ENCODE data around the gene HOTAIR. TPM values are rescaled to one million over a fixed set of nuclear protein-coding genes. Genes with fewer than 3 reads are reported as not detected.

HOTAIR gene
- total RNA-seq, 4 donors from 2014 or later, result 4.9 to 14.9 (median 9.7) TPM

DNA sequence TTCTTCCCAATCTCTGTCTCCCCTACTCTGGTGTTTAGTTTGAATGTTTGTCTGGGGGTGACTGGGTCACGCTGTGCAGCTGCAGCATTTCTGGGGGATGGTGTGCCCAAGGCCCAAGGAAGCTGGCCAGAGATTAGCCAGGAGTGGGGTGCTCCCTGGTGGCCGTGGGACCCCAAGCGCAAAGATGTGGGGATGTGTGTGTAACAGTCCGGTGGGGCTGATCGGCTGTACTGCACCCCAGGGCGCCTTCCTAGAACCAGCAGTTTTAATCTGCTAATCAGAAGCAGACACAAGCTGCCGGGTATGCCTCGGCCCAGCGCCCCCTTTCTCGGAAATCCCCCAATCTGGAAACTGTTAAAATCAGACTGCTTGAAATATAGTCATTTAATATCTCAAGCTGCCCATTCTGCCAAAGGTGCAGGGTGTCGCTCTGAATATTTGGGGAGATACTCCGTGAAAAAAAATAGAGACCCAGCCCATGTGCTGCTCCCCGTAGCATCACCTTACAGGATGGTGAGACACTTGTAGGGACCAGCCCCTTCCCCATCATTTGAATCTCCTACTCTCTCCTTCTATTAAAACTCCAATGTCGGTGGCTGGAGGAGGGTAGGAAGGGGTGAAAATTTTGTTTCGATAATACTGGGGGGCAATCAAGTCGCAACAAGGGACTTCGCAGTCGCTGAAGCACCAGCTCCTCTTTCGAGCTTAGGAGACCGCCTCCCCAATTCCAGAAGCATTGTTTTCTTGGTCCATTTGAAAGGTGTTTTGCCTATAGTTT is 29.5 kb upstream of the HOTAIR start:
- DNase-seq (ENCODE audit: low spot score in 2 of 2), result no peak
- intact Hi-C loops (cut with DNase I; ENCODE audit: low total_unique reads), result no loop called here
- no peak overlapping the region for H3K4me3 ChIP-seq (ENCODE audit: low read depth, poor library complexity, severe bottlenecking)
- WGBS, 2 donors, result 44 to 59% methylated on average over 20 of the region's 20 CpGs
- TF ChIP-seq POLR2A (IDR thresholded peaks at IDR 0.05), result no peak
- TF ChIP-seq, protein P1, sequence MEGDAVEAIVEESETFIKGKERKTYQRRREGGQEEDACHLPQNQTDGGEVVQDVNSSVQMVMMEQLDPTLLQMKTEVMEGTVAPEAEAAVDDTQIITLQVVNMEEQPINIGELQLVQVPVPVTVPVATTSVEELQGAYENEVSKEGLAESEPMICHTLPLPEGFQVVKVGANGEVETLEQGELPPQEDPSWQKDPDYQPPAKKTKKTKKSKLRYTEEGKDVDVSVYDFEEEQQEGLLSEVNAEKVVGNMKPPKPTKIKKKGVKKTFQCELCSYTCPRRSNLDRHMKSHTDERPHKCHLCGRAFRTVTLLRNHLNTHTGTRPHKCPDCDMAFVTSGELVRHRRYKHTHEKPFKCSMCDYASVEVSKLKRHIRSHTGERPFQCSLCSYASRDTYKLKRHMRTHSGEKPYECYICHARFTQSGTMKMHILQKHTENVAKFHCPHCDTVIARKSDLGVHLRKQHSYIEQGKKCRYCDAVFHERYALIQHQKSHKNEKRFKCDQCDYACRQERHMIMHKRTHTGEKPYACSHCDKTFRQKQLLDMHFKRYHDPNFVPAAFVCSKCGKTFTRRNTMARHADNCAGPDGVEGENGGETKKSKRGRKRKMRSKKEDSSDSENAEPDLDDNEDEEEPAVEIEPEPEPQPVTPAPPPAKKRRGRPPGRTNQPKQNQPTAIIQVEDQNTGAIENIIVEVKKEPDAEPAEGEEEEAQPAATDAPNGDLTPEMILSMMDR (IDR thresholded peaks at IDR 0.05), result no peak

DNA sequence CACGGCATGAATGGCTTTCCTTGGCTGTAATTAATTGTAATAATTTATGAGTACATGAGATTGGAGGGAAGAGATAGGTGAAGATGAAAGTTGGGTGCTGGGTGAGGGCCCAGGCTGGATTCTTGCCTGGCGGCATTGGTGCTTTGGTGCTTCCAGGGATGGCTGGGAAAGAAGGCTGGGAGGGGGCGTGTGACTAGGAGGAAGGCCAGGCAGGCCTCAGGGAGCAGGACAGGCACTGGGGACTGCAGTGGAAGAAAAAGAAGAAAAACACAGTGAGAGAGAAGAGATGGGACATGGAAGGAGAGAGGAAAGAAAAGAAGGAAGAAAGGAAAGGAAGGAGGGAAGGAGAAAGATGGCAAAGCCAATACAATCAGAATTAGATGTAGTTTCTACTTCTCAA is 28.9 kb upstream of the HOTAIR start:
- no peak for DNase-seq (ENCODE audit: low spot score in 2 of 2)
- no peak overlapping the region for H3K4me3 ChIP-seq (ENCODE audit: low read depth, poor library complexity, severe bottlenecking)
- TF ChIP-seq POLR2A (IDR thresholded peaks at IDR 0.05), result no peak
- TF ChIP-seq, protein P1 (IDR thresholded peaks at IDR 0.05), result no peak
- intact Hi-C loops (cut with DNase I; ENCODE audit: low total_unique reads), result no loop called here
- 10 to 11% methylated on average over 3 of the region's 3 CpGs for WGBS, 2 donors

DNA sequence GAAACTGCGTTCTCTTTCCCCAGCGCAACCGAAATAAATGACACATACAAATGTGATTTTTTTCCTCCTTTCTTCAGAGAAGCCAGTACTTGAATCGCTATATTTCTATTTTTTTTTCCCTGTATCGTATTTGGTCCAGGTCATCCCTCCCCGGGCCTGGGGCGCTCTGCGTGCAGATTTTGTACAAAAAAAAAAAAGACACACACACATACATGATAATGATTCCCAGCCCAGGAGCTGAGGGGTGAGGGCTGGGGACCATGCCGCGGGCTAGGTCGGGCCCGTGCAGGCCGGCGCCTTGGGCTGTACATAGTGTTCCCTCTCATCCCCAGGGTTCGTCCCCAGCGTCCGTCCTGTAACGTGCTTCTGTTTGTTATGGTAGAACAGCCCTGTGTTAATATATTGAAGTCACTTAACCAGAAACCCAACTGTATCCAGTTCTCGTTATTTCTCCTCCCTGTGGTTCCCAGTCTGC is 28.2 kb upstream of the HOTAIR start:
- intact Hi-C loops (cut with DNase I; ENCODE audit: low total_unique reads), result no loop called here
- no peak overlapping the region for H3K4me3 ChIP-seq (ENCODE audit: low read depth, poor library complexity, severe bottlenecking)
- no peak for DNase-seq (ENCODE audit: low spot score in 2 of 2)
- no peak for TF ChIP-seq POLR2A (IDR thresholded peaks at IDR 0.05)
- TF ChIP-seq, protein P1 (IDR thresholded peaks at IDR 0.05), result no peak
- 47 to 51% methylated on average over 19 of the region's 19 CpGs for WGBS, 2 donors

DNA sequence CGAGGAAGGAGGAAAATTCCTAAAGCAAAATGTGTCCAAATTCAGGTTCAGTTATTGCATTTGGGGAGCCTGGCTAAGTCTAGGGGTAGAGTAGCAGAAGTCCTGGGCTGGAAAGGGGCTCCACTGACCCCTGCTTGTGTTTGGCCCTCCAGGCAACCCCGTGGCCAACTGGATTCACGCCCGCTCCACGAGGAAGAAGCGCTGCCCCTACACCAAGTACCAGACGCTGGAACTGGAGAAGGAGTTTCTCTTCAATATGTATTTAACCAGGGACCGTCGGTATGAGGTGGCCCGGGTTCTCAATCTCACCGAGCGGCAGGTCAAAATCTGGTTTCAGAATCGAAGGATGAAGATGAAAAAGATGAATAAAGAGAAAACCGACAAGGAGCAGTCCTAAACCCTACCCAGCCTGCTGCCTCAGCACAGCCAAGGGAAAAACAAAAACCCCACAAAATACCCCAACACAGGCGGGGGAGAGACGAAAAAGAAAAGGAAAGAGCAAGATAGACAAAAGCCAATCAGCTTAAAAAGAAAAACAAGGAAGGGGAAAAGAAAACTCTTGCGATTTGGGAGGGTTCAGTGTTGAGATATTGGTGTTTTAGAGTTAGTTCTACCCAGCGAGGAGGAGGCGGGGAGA is 27.6 kb upstream of the HOTAIR start:
- H3K4me3 ChIP-seq (ENCODE audit: low read depth, poor library complexity, severe bottlenecking), result no peak overlapping the region
- no peak for DNase-seq (ENCODE audit: low spot score in 2 of 2)
- WGBS, 2 donors, result 45 to 48% methylated on average over 19 of the region's 19 CpGs
- TF ChIP-seq, protein P1 (IDR thresholded peaks at IDR 0.05), result no peak
- TF ChIP-seq POLR2A (IDR thresholded peaks at IDR 0.05), result no peak
- intact Hi-C loops (cut with DNase I; ENCODE audit: low total_unique reads), result no loop called here

DNA sequence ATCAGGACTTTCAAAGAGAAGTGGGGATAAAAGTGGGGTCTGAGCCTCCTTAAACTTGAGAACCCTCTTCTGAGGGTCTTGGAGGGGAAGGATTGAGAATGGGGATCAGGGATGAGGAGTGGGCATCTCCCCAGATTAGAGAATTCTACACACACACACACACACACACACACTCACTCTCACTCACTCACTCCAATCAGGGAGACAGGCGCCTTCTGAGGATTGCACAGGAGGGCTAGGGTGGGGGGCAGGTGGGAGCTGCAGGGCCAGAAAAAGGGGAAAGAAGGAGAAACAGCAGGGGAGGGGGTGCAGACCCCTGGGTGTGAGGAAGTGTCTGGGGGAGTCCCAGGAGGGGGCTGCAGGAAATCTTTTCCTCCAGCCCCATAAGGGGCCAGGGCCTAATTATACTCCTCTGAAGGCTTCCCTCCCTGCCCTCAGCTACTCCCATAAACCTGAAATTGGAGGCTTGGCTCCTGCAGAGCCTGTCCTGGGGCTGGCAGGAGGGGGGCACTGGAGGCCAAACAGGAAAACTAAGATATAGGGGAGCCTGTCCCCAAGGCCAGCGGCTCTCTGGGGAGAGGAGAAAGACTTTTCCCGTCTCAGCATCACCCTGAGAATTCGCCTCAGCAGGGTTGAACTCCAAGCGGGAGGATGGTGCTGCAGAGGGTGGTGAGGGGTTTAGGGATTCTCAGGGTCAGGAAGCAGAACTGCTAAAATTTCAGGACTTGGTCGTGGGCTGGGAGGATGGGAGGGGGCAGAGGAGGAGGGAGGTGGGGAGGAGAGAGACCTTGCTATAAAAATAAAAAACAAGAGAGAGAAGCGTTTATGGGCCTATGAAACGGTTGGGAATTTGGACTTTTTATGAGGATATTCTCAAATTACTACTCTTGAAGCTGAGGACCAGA is 26.8 kb upstream of the HOTAIR start:
- H3K4me3 ChIP-seq (ENCODE audit: low read depth, poor library complexity, severe bottlenecking), result peak overlapping the region; percentile 64
- TF ChIP-seq, protein P1 (IDR thresholded peaks at IDR 0.05), result no peak
- TF ChIP-seq POLR2A (IDR thresholded peaks at IDR 0.05), result no peak
- DNase-seq (ENCODE audit: low spot score in 2 of 2), result no peak
- WGBS, 2 donors, result 40 to 46% methylated on average over 8 of the region's 8 CpGs
- intact Hi-C loops (cut with DNase I; ENCODE audit: low total_unique reads), result no loop called here
